HG02981 (cell line): ENCODE data around the gene RFX1.

Source experiments
- ATAC-seq: cut with Tn5 transposase; IDR thresholded peaks from one replicate; pipeline ENCODE4 v1.9.1; 2021; ENCODE audit warnings: mild to moderate bottlenecking, moderate library complexity; ENCODE audit not compliant: unreplicated experiment

The RFX1 gene

GRCh38 chr19:13996928-13997630 lies 9.0 kb downstream of the RFX1 start:
- no peak for ATAC-seq

- no peak for ATAC-seq
Measured at GRCh38 chr19:13995878-13996765, 10.0 kb downstream of the RFX1 start.

- ATAC-seq = no peak
Measured at GRCh38 chr19:13995017-13995728, 10.9 kb downstream of the RFX1 start.

GRCh38 chr19:13993590-13994300 lies 12.4 kb downstream of the RFX1 start:
- no peak for ATAC-seq

GRCh38 chr19:13992025-13992424 lies 14.1 kb downstream of the RFX1 start:
- no peak for ATAC-seq

GRCh38 chr19:13990085-13990484 lies 16.0 kb downstream of the RFX1 start:
- no peak for ATAC-seq

- no peak for ATAC-seq
Measured at GRCh38 chr19:13989487-13989886, 16.6 kb downstream of the RFX1 start.

GRCh38 chr19:13987101-13987890 lies 18.8 kb downstream of the RFX1 start:
- ATAC-seq = no peak

GRCh38 chr19:13986348-13986904 lies 19.7 kb downstream of the RFX1 start:
- ATAC-seq = peak; percentile 77

GRCh38 chr19:13985771-13986347 lies 20.3 kb downstream of the RFX1 start:
- ATAC-seq = no peak

- no peak for ATAC-seq
Measured at GRCh38 chr19:13984875-13985741, 21.0 kb downstream of the RFX1 start.

- no peak for ATAC-seq
Measured at GRCh38 chr19:13984186-13984585, 21.9 kb downstream of the RFX1 start.

GRCh38 chr19:13983213-13983889 lies 22.8 kb downstream of the RFX1 start:
- ATAC-seq = no peak

- ATAC-seq = no peak
Measured at GRCh38 chr19:13982773-13983172, 23.3 kb downstream of the RFX1 start.

GRCh38 chr19:13981988-13982501 lies 24.1 kb downstream of the RFX1 start:
- ATAC-seq = no peak

- ATAC-seq = no peak
Measured at GRCh38 chr19:13981467-13981866, 24.7 kb downstream of the RFX1 start.

- ATAC-seq = no peak
Measured at GRCh38 chr19:13981021-13981420, 25.1 kb downstream of the RFX1 start.

GRCh38 chr19:13980340-13980739 lies 25.8 kb downstream of the RFX1 start:
- no peak for ATAC-seq
